Keratinocyte (primary cell): ENCODE measurements around the gene LBHD1. TPM values are rescaled to one million over a fixed set of nuclear protein-coding genes. Genes with fewer than 3 reads are reported as not detected.

Experiments used
- DNase-seq: peaks from one replicate; pipeline ENCODE4 v3.0.0-alpha.2; 2011; ENCODE audit warnings: low read depth, missing footprints, low spot score
- FAIRE-seq: peaks from 2 replicates; lab custom pipeline; 2011; peaks lifted over from hg19 to GRCh38; lab: Jason Lieb, UNC
- H2AFZ ChIP-seq: 2 replicates; pipeline ENCODE4 v1.6.0; 2012; ENCODE audit warnings: low read length, control low read depth, inconsistent platforms; ENCODE audit not compliant: control insufficient read depth
- H3K27ac ChIP-seq: 2 replicates; pipeline ENCODE4 v1.5.1; 2011; ENCODE audit warnings: low read length; ENCODE audit not compliant: control insufficient read depth, insufficient read depth
- H3K27me3 ChIP-seq: 3 replicates; pipeline ENCODE4 v1.6.0; 2011; ENCODE audit warnings: low read length; ENCODE audit not compliant: control insufficient read depth, insufficient read depth; ENCODE audit errors: extremely low read depth
- H3K36me3 ChIP-seq, 2 experiments: 2 replicates in 1 of 2; 3 replicates in 1 of 2; pipeline ENCODE4 v1.5.1; 2011; ENCODE audit warnings: low read length in 2 of 2, mild to moderate bottlenecking in 1 of 2; ENCODE audit not compliant: control insufficient read depth in 2 of 2, insufficient read depth in 2 of 2; ENCODE audit errors: extremely low read depth in 1 of 2
- H3K4me1 ChIP-seq: 3 replicates; pipeline ENCODE4 v1.5.1; 2011; ENCODE audit warnings: low read length; ENCODE audit not compliant: control insufficient read depth, insufficient read depth; ENCODE audit errors: extremely low read depth
- H3K4me2 ChIP-seq: 3 replicates; pipeline ENCODE4 v1.6.0; 2011; ENCODE audit warnings: low read depth, low read length; ENCODE audit not compliant: control insufficient read depth, insufficient read depth; ENCODE audit errors: extremely low read depth
- H3K4me3 ChIP-seq, 3 experiments: fragments of 200-600 bp in 1 of 3; sonication (generic) in 1 of 3; 2 replicates in 2 of 3; 3 replicates in 1 of 3; pipeline ENCODE4 v1.5.1; 2011 to 2016; ENCODE audit warnings: low read length in 3 of 3, mild to moderate bottlenecking in 3 of 3, control low read depth in 2 of 3, inconsistent platforms in 1 of 3, low read depth in 1 of 3, mixed read lengths in 1 of 3, mixed run types in 1 of 3, moderate library complexity in 1 of 3; ENCODE audit not compliant: control insufficient read depth in 2 of 3, insufficient read depth in 2 of 3; ENCODE audit errors: extremely low read depth in 1 of 3
- H3K79me2 ChIP-seq: 2 replicates; pipeline ENCODE4 v1.6.0; 2012; ENCODE audit warnings: low read length; ENCODE audit not compliant: control insufficient read depth, insufficient read depth
- H3K9ac ChIP-seq: 3 replicates; pipeline ENCODE4 v1.6.0; 2011; ENCODE audit warnings: low read length; ENCODE audit not compliant: control insufficient read depth, insufficient read depth; ENCODE audit errors: extremely low read depth
- H3K9me1 ChIP-seq: 3 replicates; pipeline ENCODE4 v1.6.0; 2011; ENCODE audit warnings: low read length; ENCODE audit not compliant: control insufficient read depth, insufficient read depth; ENCODE audit errors: extremely low read depth
- H3K9me3 ChIP-seq: 2 replicates; pipeline ENCODE4 v1.5.1; 2012; ENCODE audit warnings: low read depth, low read length; ENCODE audit not compliant: control insufficient read depth
- H4K20me1 ChIP-seq: 3 replicates; pipeline ENCODE4 v1.6.0; 2011; ENCODE audit warnings: low read length; ENCODE audit not compliant: control insufficient read depth, insufficient read depth; ENCODE audit errors: extremely low read depth
- CTCF ChIP-seq, 3 experiments: IDR thresholded peaks in 1 of 3; conservative IDR thresholded peaks in 1 of 3; optimal IDR thresholded peaks in 1 of 3; 2 replicates in 2 of 3; 3 replicates in 1 of 3; pipeline versions ENCODE3 to v1.5.1; 2011; ENCODE audit warnings: low read length in 3 of 3, mild to moderate bottlenecking in 3 of 3, moderate library complexity in 2 of 3, control low read depth in 1 of 3, inconsistent platforms in 1 of 3; ENCODE audit not compliant: insufficient read depth in 2 of 3; ENCODE audit errors: extremely low read depth in 1 of 3
- EZH2 ChIP-seq: IDR thresholded peaks from one replicate; pipeline ENCODE4 v1.6.1; 2012; ENCODE audit warnings: inconsistent platforms, mild to moderate bottlenecking, low read length, moderate library complexity
- dilution Hi-C: fragments of 300-500 bp; cut with MboI; formaldehyde crosslinking; loops from one replicate; pipeline ENCODE4 v1.7.0; 2020; ENCODE audit warnings: low sequenced_read_pairs; ENCODE audit not compliant: extremely low pct_ligation_motif_present
- polyA plus RNA-seq, 5 experiments: library from polyadenylated mRNA; depleted of rRNA in 3 of 5; stranded (reverse) in 3 of 5; stranded (forward) in 1 of 5; unstranded in 1 of 5; fragments of >200 nt; gene quantifications; 1 replicate in 1 of 5; 2 replicates in 3 of 5; 3 replicates in 1 of 5; pipeline versions ENCODE4 v1.2.1 to v1.2.3, GENCODE V29; 2011 to 2012; ENCODE audit warnings: missing spikeins in 2 of 5, low read depth in 1 of 5, low replicate concordance in 1 of 5

The LBHD1 gene
- polyA plus RNA-seq, 1 donor (not counting 4 experiments of a cell fraction or from before 2014, with no cell fraction given): 4.9 TPM

GRCh38 chr11:62708793-62709192, 36.7 kb upstream of the LBHD1 start:
- Histone ChIP-seq H3K27me3 (no peaks in the 10 kb centered on the region), H3K4me3 (peak overlapping the region; percentile 25 to 84 (median 75)), H3K36me3 (peaks cover 8 to 21% of the 10 kb centered on the region in 2 experiments), H4K20me1 (no peaks in the 10 kb centered on the region), H3K4me2 (peak overlapping the region; percentile 99), H3K9me1 (no peaks in the 10 kb centered on the region), H3K27ac (peak overlapping the region; percentile 93), H2AFZ (peak overlapping the region; percentile 95), H3K4me1 (peaks cover 36% of the 10 kb centered on the region), H3K9me3 (no peaks in the 10 kb centered on the region), H3K9ac (peak overlapping the region; percentile 88), H3K79me2 (no peaks in the 10 kb centered on the region)
- DNase-seq: no peak
- FAIRE-seq: no peak
- dilution Hi-C loops: no loop called here
- TF ChIP-seq CTCF (optimal IDR thresholded peaks at IDR 0.05 in 1 of 3, IDR thresholded peaks at IDR 0.05 in 1 of 3, conservative IDR thresholded peaks at IDR 0.05 in 1 of 3; ENCODE audit: extremely low read depth in 1 of 3, insufficient read depth in 2 of 3, low read length in 3 of 3) (no peak), EZH2 (no peak)

- peak overlapping the region in 1 of 3 experiments; percentile 84 for H3K4me3 ChIP-seq
- no peaks in the 10 kb centered on the region for H3K9me1 ChIP-seq
- peak overlapping the region; percentile 88 for H3K9ac ChIP-seq
- TF ChIP-seq CTCF (optimal IDR thresholded peaks at IDR 0.05 in 1 of 3, IDR thresholded peaks at IDR 0.05 in 1 of 3, conservative IDR thresholded peaks at IDR 0.05 in 1 of 3; ENCODE audit: extremely low read depth in 1 of 3, insufficient read depth in 2 of 3, low read length in 3 of 3) (no peak), EZH2 (no peak)
- H3K27me3 ChIP-seq: no peaks in the 10 kb centered on the region
- H4K20me1 ChIP-seq: no peaks in the 10 kb centered on the region
- dilution Hi-C loops: no loop called here
- H3K9me3 ChIP-seq: no peaks in the 10 kb centered on the region
- FAIRE-seq: no peak
- DNase-seq: no peak
- H3K27ac ChIP-seq: peak overlapping the region; percentile 93
- H3K79me2 ChIP-seq: no peaks in the 10 kb centered on the region
- no peak overlapping the region for H2AFZ ChIP-seq
- H3K4me2 ChIP-seq: peak overlapping the region; percentile 99
- H3K36me3 ChIP-seq: peaks cover 4 to 17% of the 10 kb centered on the region in 2 experiments
- H3K4me1 ChIP-seq: peaks cover 36% of the 10 kb centered on the region
Measured at GRCh38 chr11:62708392-62708791, 36.3 kb upstream of the LBHD1 start.
